H9 (cell line): Measurements from ENCODE around the gene MAST4. TPM values are rescaled to one million over a fixed set of nuclear protein-coding genes. Genes with fewer than 3 reads are reported as not detected.
A peak's percentile ranks its signal among the peaks of the same experiment; 100 is the strongest.

Source experiments
- DNase-seq: peaks from one replicate; pipeline ENCODE4 v3.0.0-alpha.2; 2017
- H2AFZ ChIP-seq: one replicate; pipeline ENCODE4 v1.6.1; 2013; ENCODE audit warnings: mild to moderate bottlenecking, low read length, control low read depth, moderate library complexity
- H2AK5ac ChIP-seq: 2 replicates; pipeline ENCODE4 v1.6.1; 2013; ENCODE audit warnings: low read length, control low read depth, mixed read lengths; ENCODE audit not compliant: insufficient read length
- H2BK120ac ChIP-seq: one replicate; pipeline ENCODE4 v1.6.1; 2013; ENCODE audit warnings: low read depth, mild to moderate bottlenecking, low read length, control low read depth, inconsistent platforms; ENCODE audit not compliant: poor library complexity, severe bottlenecking
- H2BK12ac ChIP-seq: 2 replicates; pipeline ENCODE4 v1.6.1; 2013; ENCODE audit warnings: low read length, control low read depth, mixed read lengths, low read depth; ENCODE audit not compliant: insufficient read length
- H2BK15ac ChIP-seq: 2 replicates; pipeline ENCODE4 v1.6.1; 2013; ENCODE audit warnings: low read depth, low read length, control low read depth
- H2BK20ac ChIP-seq: one replicate; pipeline ENCODE4 v1.6.1; 2013; ENCODE audit warnings: low read depth, mild to moderate bottlenecking, low read length, control low read depth, inconsistent platforms; ENCODE audit not compliant: poor library complexity, severe bottlenecking
- H2BK5ac ChIP-seq: 2 replicates; pipeline ENCODE4 v1.6.1; 2013; ENCODE audit warnings: low read length, control low read depth, mixed read lengths; ENCODE audit not compliant: insufficient read length
- H3K14ac ChIP-seq: 2 replicates; pipeline ENCODE4 v1.6.1; 2013; ENCODE audit warnings: low read length, control low read depth; ENCODE audit not compliant: insufficient read depth
- H3K18ac ChIP-seq: 2 replicates; pipeline ENCODE4 v1.6.1; 2013; ENCODE audit warnings: low read depth, mild to moderate bottlenecking, mixed read lengths, low read length, control low read depth; ENCODE audit not compliant: insufficient read length
- H3K23ac ChIP-seq: 2 replicates; pipeline ENCODE4 v1.6.1; 2013; ENCODE audit warnings: low read length, control low read depth, mixed read lengths, low read depth; ENCODE audit not compliant: insufficient read length
- H3K23me2 ChIP-seq: 2 replicates; pipeline ENCODE4 v1.6.1; 2013; ENCODE audit warnings: low read depth, mild to moderate bottlenecking, mixed read lengths, low read length, control low read depth; ENCODE audit not compliant: insufficient read length, poor library complexity, severe bottlenecking
- H3K27ac ChIP-seq: 2 replicates; pipeline ENCODE4 v1.5.1; 2013; ENCODE audit warnings: low read length, control low read depth, mixed read lengths, low read depth; ENCODE audit not compliant: insufficient read length
- H3K27me3 ChIP-seq: 2 replicates; pipeline ENCODE4 v1.6.1; 2013; ENCODE audit warnings: low read length, control low read depth, inconsistent platforms; ENCODE audit not compliant: insufficient read depth
- H3K4ac ChIP-seq: 2 replicates; pipeline ENCODE4 v1.6.1; 2013; ENCODE audit warnings: low read depth, mild to moderate bottlenecking, control low read depth, inconsistent platforms, low read length, moderate library complexity
- H3K4me1 ChIP-seq: 2 replicates; pipeline ENCODE4 v1.6.1; 2013; ENCODE audit warnings: low read length, control low read depth, inconsistent platforms; ENCODE audit not compliant: insufficient read depth
- H3K4me2 ChIP-seq: 2 replicates; pipeline ENCODE4 v1.6.1; 2013; ENCODE audit warnings: low read length, control low read depth, mixed read lengths; ENCODE audit not compliant: insufficient read length, insufficient read depth
- H3K56ac ChIP-seq: 2 replicates; pipeline ENCODE4 v1.6.1; 2013; ENCODE audit warnings: low read depth, mild to moderate bottlenecking, mixed read lengths, low read length, control low read depth; ENCODE audit not compliant: insufficient read length
- H3K79me1 ChIP-seq: 2 replicates; pipeline ENCODE4 v1.6.1; 2013; ENCODE audit warnings: low read depth, mild to moderate bottlenecking, moderate library complexity, low read length, control low read depth, inconsistent platforms; ENCODE audit not compliant: insufficient read depth, poor library complexity, severe bottlenecking
- H3K79me2 ChIP-seq: 2 replicates; pipeline ENCODE4 v1.6.1; 2013; ENCODE audit warnings: low read length, control low read depth, inconsistent platforms; ENCODE audit not compliant: insufficient read depth
- H3K9ac ChIP-seq: 2 replicates; pipeline ENCODE4 v1.6.1; 2013; ENCODE audit warnings: low read length, control low read depth, mixed read lengths; ENCODE audit not compliant: insufficient read length; ENCODE audit errors: extremely low read depth
- H3K9me3 ChIP-seq: one replicate; pipeline ENCODE4 v1.6.1; 2013; ENCODE audit warnings: low read depth, low read length, inconsistent platforms; ENCODE audit not compliant: control insufficient read depth
- H3T11ph ChIP-seq: one replicate; pipeline ENCODE4 v1.6.1; 2013; ENCODE audit warnings: mild to moderate bottlenecking, low read length, control low read depth, inconsistent platforms
- H4K20me1 ChIP-seq: one replicate; pipeline ENCODE4 v1.6.1; 2013; ENCODE audit not compliant: control insufficient read depth, insufficient read length, insufficient read depth
- H4K5ac ChIP-seq: 2 replicates; pipeline ENCODE4 v1.6.1; 2013; ENCODE audit warnings: low read depth, mild to moderate bottlenecking, mixed read lengths, low read length, control low read depth; ENCODE audit not compliant: insufficient read length
- H4K8ac ChIP-seq: replicated peaks from 2 replicates; pipeline ENCODE4 v1.6.1; 2013; ENCODE audit warnings: low read length, control low read depth, mixed read lengths, low read depth; ENCODE audit not compliant: insufficient read length
- H4K91ac ChIP-seq: 2 replicates; pipeline ENCODE4 v1.6.1; 2013; ENCODE audit warnings: low read depth, mild to moderate bottlenecking, moderate library complexity, mixed read lengths, low read length, control low read depth; ENCODE audit not compliant: insufficient read length
- H3K27ac Mint-ChIP-seq, 3 experiments: 2 replicates in 2 of 3; 3 replicates in 1 of 3; pipeline ENCODE4 v1.8.0; 2020 to 2021; ENCODE audit warnings: mixed read lengths in 3 of 3, mild to moderate bottlenecking in 1 of 3, moderate library complexity in 1 of 3
- H3K27me3 Mint-ChIP-seq: 2 replicates; pipeline ENCODE4 v1.8.0; 2021; ENCODE audit warnings: low read depth, mild to moderate bottlenecking, moderate library complexity, mixed read lengths
- H3K36me3 Mint-ChIP-seq, 3 experiments: 2 replicates in 2 of 3; 3 replicates in 1 of 3; pipeline ENCODE4 v1.8.0; 2020 to 2021; ENCODE audit warnings: low read depth in 3 of 3, mixed read lengths in 3 of 3; ENCODE audit not compliant: insufficient read depth in 1 of 3
- H3K4me1 Mint-ChIP-seq, 2 experiments: 2 replicates each; pipeline ENCODE4 v1.8.0; 2020; ENCODE audit warnings: mixed read lengths in 2 of 2
- H3K4me3 Mint-ChIP-seq, 2 experiments: 2 replicates in 1 of 2; 3 replicates in 1 of 2; pipeline ENCODE4 v1.8.0; 2020 to 2021; ENCODE audit warnings: mild to moderate bottlenecking in 2 of 2, mixed read lengths in 2 of 2, moderate library complexity in 1 of 2
- H3K9me3 Mint-ChIP-seq, 2 experiments: 2 replicates in 1 of 2; 3 replicates in 1 of 2; pipeline ENCODE4 v1.8.0; 2020; ENCODE audit warnings: mild to moderate bottlenecking in 2 of 2, mixed read lengths in 2 of 2, moderate library complexity in 1 of 2
- WGBS: extraction: QIAGEN DNeasy Blood & Tissue Kit; methylation state at CpG from one replicate; pipeline ENCODE4 v1.1.7; 2013; ENCODE audit warnings: missing lambda C conversion rate, low lambda C conversion rate, mixed read lengths; ENCODE audit not compliant: insufficient read length; ENCODE audit errors: extremely low coverage; 5-methylcytosine and 5-hydroxymethylcytosine counted together
- total RNA-seq: library from RNA; stranded (reverse); gene quantifications from 2 replicates; pipeline ENCODE4 v1.2.1, GENCODE V29; 2021
- TF ChIP-seq, protein P1 (sequence below): fragments of 200-600 bp; sonication (generic); conservative IDR thresholded peaks from 3 replicates; pipeline ENCODE4 v1.8.0; 2021; ENCODE audit warnings: antibody characterized with exemption, mild to moderate bottlenecking

MAST4 gene
- total RNA-seq, 1 experiment from 2014 or later, result 3.7 TPM

DNA sequence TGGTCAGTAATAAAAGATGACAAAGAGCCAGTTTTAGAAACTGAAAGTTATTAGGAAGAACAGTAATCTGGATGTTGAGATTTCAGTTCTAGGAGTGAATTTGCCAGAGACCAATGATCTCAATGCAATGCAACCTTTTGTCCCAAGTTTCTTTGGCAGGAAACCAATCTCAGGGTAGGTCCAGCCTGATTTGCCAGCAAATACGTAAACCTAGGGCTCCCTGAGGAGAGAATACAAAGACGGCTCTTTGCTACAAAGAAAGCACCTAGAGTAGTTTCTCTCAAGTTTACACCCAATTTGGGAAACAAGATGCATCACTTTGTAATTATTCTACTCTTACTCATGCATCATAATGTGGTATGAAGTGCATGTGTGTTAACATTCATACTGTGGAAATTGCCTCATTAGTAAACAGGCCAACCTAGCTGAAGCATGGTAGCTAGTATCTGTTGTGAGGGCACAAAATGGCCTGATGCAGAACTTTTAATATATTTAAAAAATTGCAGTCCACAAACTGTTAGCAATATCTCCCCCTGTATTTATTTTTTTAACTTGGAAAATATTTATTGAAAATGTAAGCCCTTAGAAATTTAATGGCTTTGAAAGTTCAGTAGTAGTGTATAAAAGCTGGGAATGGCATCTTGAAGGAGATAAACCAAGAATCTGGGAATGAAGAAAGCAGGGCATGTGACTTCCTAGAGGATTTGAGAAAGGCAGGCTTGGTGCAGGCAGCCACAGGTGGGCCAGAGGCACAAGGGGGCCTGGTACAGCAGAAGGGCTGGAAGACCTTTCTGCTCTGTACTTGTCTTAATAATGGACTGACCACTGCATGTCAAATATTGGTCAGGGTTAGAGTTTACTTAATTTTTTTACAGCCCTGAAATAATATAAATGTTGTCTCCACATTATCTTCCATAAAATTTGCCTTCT is 59.5 kb downstream of the MAST4 start:
- TF ChIP-seq, protein P1, sequence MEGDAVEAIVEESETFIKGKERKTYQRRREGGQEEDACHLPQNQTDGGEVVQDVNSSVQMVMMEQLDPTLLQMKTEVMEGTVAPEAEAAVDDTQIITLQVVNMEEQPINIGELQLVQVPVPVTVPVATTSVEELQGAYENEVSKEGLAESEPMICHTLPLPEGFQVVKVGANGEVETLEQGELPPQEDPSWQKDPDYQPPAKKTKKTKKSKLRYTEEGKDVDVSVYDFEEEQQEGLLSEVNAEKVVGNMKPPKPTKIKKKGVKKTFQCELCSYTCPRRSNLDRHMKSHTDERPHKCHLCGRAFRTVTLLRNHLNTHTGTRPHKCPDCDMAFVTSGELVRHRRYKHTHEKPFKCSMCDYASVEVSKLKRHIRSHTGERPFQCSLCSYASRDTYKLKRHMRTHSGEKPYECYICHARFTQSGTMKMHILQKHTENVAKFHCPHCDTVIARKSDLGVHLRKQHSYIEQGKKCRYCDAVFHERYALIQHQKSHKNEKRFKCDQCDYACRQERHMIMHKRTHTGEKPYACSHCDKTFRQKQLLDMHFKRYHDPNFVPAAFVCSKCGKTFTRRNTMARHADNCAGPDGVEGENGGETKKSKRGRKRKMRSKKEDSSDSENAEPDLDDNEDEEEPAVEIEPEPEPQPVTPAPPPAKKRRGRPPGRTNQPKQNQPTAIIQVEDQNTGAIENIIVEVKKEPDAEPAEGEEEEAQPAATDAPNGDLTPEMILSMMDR, result no peak
- peaks cover 2 to 5% of the 10 kb centered on the region in 2 experiments; a peak in 4 of 5 replicates for H3K9me3 Mint-ChIP-seq
- Histone ChIP-seq H2AFZ (no peak overlapping the region), H2BK12ac (no peak overlapping the region), H3T11ph (no peak overlapping the region), H2BK20ac (no peak overlapping the region), H2BK15ac (no peak overlapping the region), H3K4ac (no peak overlapping the region), H3K9ac (no peak overlapping the region), H3K18ac (no peak overlapping the region), H3K27ac (no peak overlapping the region), H3K14ac (no peak overlapping the region), H3K4me1 (peaks cover 3% of the 10 kb centered on the region; the same call in 1 of the 2 replicates), H3K23me2 (no peaks in the 10 kb centered on the region), H2BK5ac (no peak overlapping the region), H2AK5ac (no peak overlapping the region), H4K20me1 (no peaks in the 10 kb centered on the region), H3K23ac (no peak overlapping the region), H3K56ac (no peak overlapping the region), H3K9me3 (no peaks in the 10 kb centered on the region), H4K8ac (no peak overlapping the region), H3K27me3 (no peaks in the 10 kb centered on the region), H3K79me1 (no peaks in the 10 kb centered on the region), H3K4me2 (no peak overlapping the region), H2BK120ac (no peak overlapping the region), H3K79me2 (no peaks in the 10 kb centered on the region), H4K5ac (no peak overlapping the region), H4K91ac (no peak overlapping the region)
- peak overlapping the region in 1 of 3 experiments; percentile 73; a peak in 2 of 7 replicates for H3K27ac Mint-ChIP-seq
- peaks cover 0 to 7% (median 2%) of the 10 kb centered on the region in 3 experiments; a peak in 2 of 7 replicates for H3K36me3 Mint-ChIP-seq
- no peaks in the 10 kb centered on the region for H3K27me3 Mint-ChIP-seq
- H3K4me3 Mint-ChIP-seq, result no peak overlapping the region
- no CpG with 5 or more reads among the region's 2 CpGs for WGBS
- H3K4me1 Mint-ChIP-seq, result peaks cover 26 to 31% of the 10 kb centered on the region in 2 experiments
- DNase-seq, result no peak
